GM12872 (cell line): Measurements from ENCODE around the gene IL3RA.

Experiments
- CTCF ChIP-seq: IDR thresholded peaks from 3 replicates; pipeline ENCODE4 v1.5.1; 2011; ENCODE audit warnings: low read depth, mild to moderate bottlenecking, low read length, moderate library complexity; ENCODE audit not compliant: insufficient read depth

IL3RA gene

GRCh38 chrX:1341545-1342184 is 5.1 kb downstream of the IL3RA start:
- TF ChIP-seq CTCF: no peak

- no peak for TF ChIP-seq CTCF
Measured at GRCh38 chrX:1351981-1352714, 15.6 kb downstream of the IL3RA start.

- TF ChIP-seq CTCF: no peak
Measured at GRCh38 chrX:1354036-1355019, 17.7 kb downstream of the IL3RA start.

- TF ChIP-seq CTCF: no peak
Measured at GRCh38 chrX:1355131-1356046, 18.8 kb downstream of the IL3RA start.

GRCh38 chrX:1357993-1358392 is 21.4 kb downstream of the IL3RA start:
- no peak for TF ChIP-seq CTCF

GRCh38 chrX:1358793-1359476 is 22.4 kb downstream of the IL3RA start:
- TF ChIP-seq CTCF: no peak
